OCI-LY3 (cell line): ENCODE data around the gene GATA2.

ENCODE experiments used
- H2AFZ ChIP-seq: fragments of 200-600, 300-600 bp; shearing (Covaris generic); 2 replicates; pipeline ENCODE4 v1.6.0; 2014; ENCODE audit warnings: antibody characterized with exemption, low read depth, low read length
- H3K27ac ChIP-seq: fragments of 200-600, 300-600 bp; sonication (generic); 2 replicates; pipeline ENCODE4 v1.5.1; 2014; ENCODE audit warnings: mild to moderate bottlenecking, low read length, moderate library complexity, mixed read lengths
- H3K27me3 ChIP-seq: fragments of 200-600, 300-600 bp; sonication (generic); 2 replicates; pipeline ENCODE4 v1.6.1; 2014; ENCODE audit warnings: low read depth, low read length, mixed read lengths
- H3K36me3 ChIP-seq: fragments of 200-600, 300-600 bp; sonication (generic); replicated peaks from 2 replicates; pipeline ENCODE3; 2014; ENCODE audit warnings: low read depth, low read length, mixed read lengths
- H3K4me1 ChIP-seq: fragments of 300-600, 200-600 bp; sonication (generic); 2 replicates; pipeline ENCODE4 v1.6.1; 2014; ENCODE audit warnings: low read length, mixed read lengths
- H3K4me2 ChIP-seq: fragments of 200-600, 300-600 bp; sonication (generic); 2 replicates; pipeline ENCODE4 v1.6.1; 2014; ENCODE audit warnings: low read length, mixed read lengths
- H3K4me3 ChIP-seq: fragments of 300-600, 200-600 bp; sonication (generic); 2 replicates; pipeline ENCODE4 v1.5.1; 2014; ENCODE audit warnings: antibody characterized with exemption, mild to moderate bottlenecking, low read length, moderate library complexity
- H3K79me2 ChIP-seq: fragments of 300-600, 200-600 bp; shearing (Covaris generic); 2 replicates; pipeline ENCODE4 v1.6.1; 2014; ENCODE audit warnings: mild to moderate bottlenecking, low read length, mixed read lengths
- H3K9ac ChIP-seq: fragments of 300-600, 200-600 bp; shearing (Covaris generic); 2 replicates; pipeline ENCODE4 v1.6.0; 2014; ENCODE audit warnings: mild to moderate bottlenecking, low read length, moderate library complexity
- H3K9me3 ChIP-seq: fragments of 200-600, 300-600 bp; shearing (Covaris generic); 2 replicates; pipeline ENCODE4 v1.6.1; 2014; ENCODE audit warnings: low read length, mixed read lengths; ENCODE audit not compliant: insufficient read depth
- H4K20me1 ChIP-seq: fragments of 200-600, 300-600 bp; sonication (generic); 2 replicates; pipeline ENCODE4 v1.6.1; 2016; ENCODE audit warnings: low read length, mixed read lengths; ENCODE audit not compliant: insufficient read depth
- CTCF ChIP-seq: fragments of 200-600, 300-600 bp; sonication (generic); IDR thresholded peaks from 2 replicates; pipeline ENCODE4 v1.5.1; 2014; ENCODE audit warnings: antibody characterized with exemption, low read length, low read depth
- EZH2phosphoT487 ChIP-seq: fragments of 200-600 bp; shearing (Covaris generic); IDR thresholded peaks from 2 replicates; pipeline ENCODE4 v1.6.1; 2018; ENCODE audit warnings: antibody characterized with exemption, mixed run types, low read depth

GATA2 gene

GRCh38 chr3:128466840-128467541 lies 26.0 kb downstream of the GATA2 start, which contains the start of gene DNAJB8:
TSS of gene DNAJB8 (minus strand) at chr3:128466890. CDS start at chr3:128463245, 3,645 bp downstream.
- Histone ChIP-seq H3K79me2 (no peaks in the 10 kb centered on the region), H3K27ac (no peak within 1 kb of the TSS), H3K36me3 (no peaks in the 10 kb centered on the region), H3K9ac (no peak within 1 kb of the TSS), H3K4me3 (no peak within 1 kb of the TSS), H3K4me1 (no peaks in the 10 kb centered on the region), H3K27me3 (peaks cover 22% of the 10 kb centered on the region), H3K9me3 (no peaks in the 10 kb centered on the region), H4K20me1 (no peaks in the 10 kb centered on the region), H2AFZ (no peak within 1 kb of the TSS), H3K4me2 (no peak within 1 kb of the TSS)
- TF ChIP-seq EZH2phosphoT487 (no peak), CTCF (no peak)

GRCh38 chr3:128464702-128465101 lies 28.3 kb downstream of the GATA2 start:
- no peak for TF ChIP-seq EZH2phosphoT487
- TF ChIP-seq CTCF: no peak
- peaks cover 8% of the 10 kb centered on the region; the same call in 1 of the 2 replicates for H3K27me3 ChIP-seq

GRCh38 chr3:128464188-128464587 lies 28.8 kb downstream of the GATA2 start:
- no peak overlapping the region for H3K4me2 ChIP-seq
- no peaks in the 10 kb centered on the region for H3K9me3 ChIP-seq
- no peaks in the 10 kb centered on the region for H3K4me1 ChIP-seq
- H3K4me3 ChIP-seq: no peak overlapping the region
- no peaks in the 10 kb centered on the region for H3K79me2 ChIP-seq
- H3K9ac ChIP-seq: no peak overlapping the region
- peaks cover 8% of the 10 kb centered on the region; the same call in 1 of the 2 replicates for H3K27me3 ChIP-seq
- no peak for TF ChIP-seq EZH2phosphoT487
- peak; percentile 9; the same call in 1 of the 2 replicates for TF ChIP-seq CTCF
- no peak overlapping the region for H2AFZ ChIP-seq
- no peaks in the 10 kb centered on the region for H3K36me3 ChIP-seq
- no peak overlapping the region for H3K27ac ChIP-seq
- no peaks in the 10 kb centered on the region for H4K20me1 ChIP-seq

More at GRCh38 chr3:128464702-128465101, 28.3 kb downstream of the GATA2 start:
- Histone ChIP-seq H3K9ac (no peak overlapping the region), H3K4me1 (no peaks in the 10 kb centered on the region), H3K9me3 (no peaks in the 10 kb centered on the region), H2AFZ (no peak overlapping the region), H3K36me3 (no peaks in the 10 kb centered on the region), H3K27ac (no peak overlapping the region), H3K79me2 (no peaks in the 10 kb centered on the region), H3K4me3 (no peak overlapping the region), H4K20me1 (no peaks in the 10 kb centered on the region), H3K4me2 (no peak overlapping the region)

- Histone ChIP-seq H3K79me2 (no peaks in the 10 kb centered on the region), H2AFZ (no peak overlapping the region), H3K4me3 (no peak overlapping the region), H4K20me1 (no peaks in the 10 kb centered on the region), H3K27me3 (peaks cover 8% of the 10 kb centered on the region; the same call in 1 of the 2 replicates), H3K9ac (no peak overlapping the region), H3K27ac (no peak overlapping the region), H3K9me3 (no peaks in the 10 kb centered on the region), H3K36me3 (no peaks in the 10 kb centered on the region), H3K4me2 (no peak overlapping the region), H3K4me1 (no peaks in the 10 kb centered on the region)
- TF ChIP-seq EZH2phosphoT487 (no peak), CTCF (no peak)
Measured at GRCh38 chr3:128463771-128464170, 29.2 kb downstream of the GATA2 start.
